ENCODE measurements around the gene FLRT2. TPM values are rescaled to one million over a fixed set of nuclear protein-coding genes. Genes with fewer than 3 reads are reported as not detected.

The FLRT2 gene
- total RNA-seq, 2 donors from 2014 or later, result 6.8 to 59.1 TPM

GRCh38 chr14:85594217-85594616 lies 64.3 kb downstream of the FLRT2 start:
- Histone ChIP-seq H3K36me3 (no peaks in the 10 kb centered on the region), H3K27me3 (replicated peaks; ENCODE audit: insufficient read depth) (no peaks in the 10 kb centered on the region), H3K4me1 (replicated peaks) (no peaks in the 10 kb centered on the region), H3K4me3 (no peak overlapping the region), H3K27ac (no peak overlapping the region), H3K9me3 (no peaks in the 10 kb centered on the region)
- no peak for TF ChIP-seq POLR2AphosphoS5 (IDR thresholded peaks at IDR 0.05)
- TF ChIP-seq POLR2A (IDR thresholded peaks at IDR 0.05), result no peak
- no peak for TF ChIP-seq CTCF (IDR thresholded peaks at IDR 0.05)
- intact Hi-C loops (cut with DNase I), result no loop called here
- 95% methylated on average over 3 of the region's 3 CpGs for WGBS
- no peak for DNase-seq (ENCODE audit: low spot score)

GRCh38 chr14:85595981-85596380 lies 66.0 kb downstream of the FLRT2 start:
- 69% methylated on average over 10 of the region's 10 CpGs for WGBS
- Histone ChIP-seq H3K9me3 (no peaks in the 10 kb centered on the region), H3K4me3 (no peak overlapping the region), H3K27me3 (replicated peaks; ENCODE audit: insufficient read depth) (no peaks in the 10 kb centered on the region), H3K4me1 (replicated peaks) (no peaks in the 10 kb centered on the region), H3K36me3 (no peaks in the 10 kb centered on the region), H3K27ac (no peak overlapping the region)
- TF ChIP-seq CTCF (IDR thresholded peaks at IDR 0.05) (no peak), POLR2AphosphoS5 (IDR thresholded peaks at IDR 0.05) (no peak)
- DNase-seq (ENCODE audit: low spot score), result no peak
- intact Hi-C loops (cut with DNase I), result no loop called here

- H3K4me3 ChIP-seq, result no peak overlapping the region
- TF ChIP-seq POLR2AphosphoS5 (IDR thresholded peaks at IDR 0.05) (no peak), POLR2A (IDR thresholded peaks at IDR 0.05) (no peak), CTCF (IDR thresholded peaks at IDR 0.05) (no peak)
- no peaks in the 10 kb centered on the region for H3K9me3 ChIP-seq
- H3K27me3 ChIP-seq (replicated peaks; ENCODE audit: insufficient read depth), result no peaks in the 10 kb centered on the region
- WGBS, result 89% methylated on average over 4 of the region's 4 CpGs
- no peak overlapping the region for H3K27ac ChIP-seq
- no peaks in the 10 kb centered on the region for H3K4me1 ChIP-seq (replicated peaks)
- no peak for DNase-seq (ENCODE audit: low spot score)
- intact Hi-C loops (cut with DNase I), result no loop called here
- H3K36me3 ChIP-seq, result no peaks in the 10 kb centered on the region
Measured at GRCh38 chr14:85596562-85596961, 66.6 kb downstream of the FLRT2 start.

- intact Hi-C loops (cut with DNase I), result no loop called here
- H3K9me3 ChIP-seq, result no peaks in the 10 kb centered on the region
- no peak overlapping the region for H3K4me3 ChIP-seq
- no peaks in the 10 kb centered on the region for H3K36me3 ChIP-seq
- 89% methylated on average over 3 of the region's 3 CpGs for WGBS
- no peak for DNase-seq (ENCODE audit: low spot score)
- no peaks in the 10 kb centered on the region for H3K4me1 ChIP-seq (replicated peaks)
- no peak overlapping the region for H3K27ac ChIP-seq
- TF ChIP-seq CTCF (IDR thresholded peaks at IDR 0.05) (no peak), POLR2A (IDR thresholded peaks at IDR 0.05) (no peak), POLR2AphosphoS5 (IDR thresholded peaks at IDR 0.05) (no peak)
- H3K27me3 ChIP-seq (replicated peaks; ENCODE audit: insufficient read depth), result no peaks in the 10 kb centered on the region
Measured at GRCh38 chr14:85597701-85598100, 67.8 kb downstream of the FLRT2 start.

- 63% methylated on average over 5 of the region's 5 CpGs for WGBS
- no peaks in the 10 kb centered on the region for H3K36me3 ChIP-seq
- H3K4me1 ChIP-seq (replicated peaks), result no peaks in the 10 kb centered on the region
- no peak for TF ChIP-seq CTCF (IDR thresholded peaks at IDR 0.05)
- no peak for TF ChIP-seq POLR2AphosphoS5 (IDR thresholded peaks at IDR 0.05)
- TF ChIP-seq POLR2A (IDR thresholded peaks at IDR 0.05), result no peak
- no peak overlapping the region for H3K27ac ChIP-seq
- H3K27me3 ChIP-seq (replicated peaks; ENCODE audit: insufficient read depth), result no peaks in the 10 kb centered on the region
- intact Hi-C loops (cut with DNase I), result no loop called here
- H3K9me3 ChIP-seq, result no peaks in the 10 kb centered on the region
- no peak for DNase-seq (ENCODE audit: low spot score)
- H3K4me3 ChIP-seq, result no peak overlapping the region
Measured at GRCh38 chr14:85599939-85600338, 70.0 kb downstream of the FLRT2 start.
